ENCODE measurements around the gene RUNX3.

RUNX3 gene

GRCh38 chr1:24870551-24871195, 59.4 kb downstream of the RUNX3 start:
- H3F3A ChIP-seq (ENCODE audit: insufficient read depth, low read length) = no peaks in the 10 kb centered on the region
- no peaks in the 10 kb centered on the region for H3K4me1 ChIP-seq (ENCODE audit: low read length)
- TF ChIP-seq, protein P1, sequence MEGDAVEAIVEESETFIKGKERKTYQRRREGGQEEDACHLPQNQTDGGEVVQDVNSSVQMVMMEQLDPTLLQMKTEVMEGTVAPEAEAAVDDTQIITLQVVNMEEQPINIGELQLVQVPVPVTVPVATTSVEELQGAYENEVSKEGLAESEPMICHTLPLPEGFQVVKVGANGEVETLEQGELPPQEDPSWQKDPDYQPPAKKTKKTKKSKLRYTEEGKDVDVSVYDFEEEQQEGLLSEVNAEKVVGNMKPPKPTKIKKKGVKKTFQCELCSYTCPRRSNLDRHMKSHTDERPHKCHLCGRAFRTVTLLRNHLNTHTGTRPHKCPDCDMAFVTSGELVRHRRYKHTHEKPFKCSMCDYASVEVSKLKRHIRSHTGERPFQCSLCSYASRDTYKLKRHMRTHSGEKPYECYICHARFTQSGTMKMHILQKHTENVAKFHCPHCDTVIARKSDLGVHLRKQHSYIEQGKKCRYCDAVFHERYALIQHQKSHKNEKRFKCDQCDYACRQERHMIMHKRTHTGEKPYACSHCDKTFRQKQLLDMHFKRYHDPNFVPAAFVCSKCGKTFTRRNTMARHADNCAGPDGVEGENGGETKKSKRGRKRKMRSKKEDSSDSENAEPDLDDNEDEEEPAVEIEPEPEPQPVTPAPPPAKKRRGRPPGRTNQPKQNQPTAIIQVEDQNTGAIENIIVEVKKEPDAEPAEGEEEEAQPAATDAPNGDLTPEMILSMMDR (IDR thresholded peaks at IDR 0.05; ENCODE audit: low read length) = no peak
- no peak for TF ChIP-seq EZH2 (optimal IDR thresholded peaks at IDR 0.05; ENCODE audit: low read depth, low read length)
- no peak for TF ChIP-seq EZH2phosphoT487 (IDR thresholded peaks at IDR 0.05; ENCODE audit: low read length)
- H3K36me3 ChIP-seq (replicated peaks; ENCODE audit: insufficient read depth, low read length) = no peaks in the 10 kb centered on the region
- no peaks in the 10 kb centered on the region for H3K9me3 ChIP-seq (replicated peaks; ENCODE audit: insufficient read depth, low read length)
- H3K27ac ChIP-seq (ENCODE audit: low read length) = no peak overlapping the region
- no peaks in the 10 kb centered on the region for H3K9me2 ChIP-seq (replicated peaks; ENCODE audit: insufficient read depth, low read length)
- H3K4me3 ChIP-seq (ENCODE audit: low read length) = no peak overlapping the region
- no peak overlapping the region for H3K4me2 ChIP-seq (ENCODE audit: low read depth, low read length)
- no peaks in the 10 kb centered on the region for H4K20me1 ChIP-seq (ENCODE audit: insufficient read depth, low read length)
- no peaks in the 10 kb centered on the region for H3K27me3 ChIP-seq (replicated peaks; ENCODE audit: insufficient read depth, low read length)
- no peak for DNase-seq
- no peak overlapping the region for H3K9ac ChIP-seq (ENCODE audit: low read length)
- no peaks in the 10 kb centered on the region for H3K79me2 ChIP-seq (ENCODE audit: low read length)
- no peak overlapping the region for H2AFZ ChIP-seq (ENCODE audit: low read length)

- no peak overlapping the region for H3K9ac ChIP-seq (ENCODE audit: low read length)
- H3F3A ChIP-seq (ENCODE audit: insufficient read depth, low read length) = no peaks in the 10 kb centered on the region
- H3K9me3 ChIP-seq (replicated peaks; ENCODE audit: insufficient read depth, low read length) = no peaks in the 10 kb centered on the region
- TF ChIP-seq EZH2 (optimal IDR thresholded peaks at IDR 0.05; ENCODE audit: low read depth, low read length) (no peak), EZH2phosphoT487 (IDR thresholded peaks at IDR 0.05; ENCODE audit: low read length) (no peak)
- TF ChIP-seq, protein P1 (IDR thresholded peaks at IDR 0.05; ENCODE audit: low read length) = no peak
- no peak overlapping the region for H3K4me3 ChIP-seq (ENCODE audit: low read length)
- DNase-seq = no peak
- no peaks in the 10 kb centered on the region for H4K20me1 ChIP-seq (ENCODE audit: insufficient read depth, low read length)
- no peak overlapping the region for H3K27ac ChIP-seq (ENCODE audit: low read length)
- no peak overlapping the region for H2AFZ ChIP-seq (ENCODE audit: low read length)
- H3K9me2 ChIP-seq (replicated peaks; ENCODE audit: insufficient read depth, low read length) = no peaks in the 10 kb centered on the region
- H3K4me2 ChIP-seq (ENCODE audit: low read depth, low read length) = no peak overlapping the region
- H3K36me3 ChIP-seq (replicated peaks; ENCODE audit: insufficient read depth, low read length) = no peaks in the 10 kb centered on the region
- H3K27me3 ChIP-seq (replicated peaks; ENCODE audit: insufficient read depth, low read length) = no peaks in the 10 kb centered on the region
- H3K79me2 ChIP-seq (ENCODE audit: low read length) = no peaks in the 10 kb centered on the region
- no peaks in the 10 kb centered on the region for H3K4me1 ChIP-seq (ENCODE audit: low read length)
Observed at GRCh38 chr1:24868016-24868875, 61.8 kb downstream of the RUNX3 start.

DNA sequence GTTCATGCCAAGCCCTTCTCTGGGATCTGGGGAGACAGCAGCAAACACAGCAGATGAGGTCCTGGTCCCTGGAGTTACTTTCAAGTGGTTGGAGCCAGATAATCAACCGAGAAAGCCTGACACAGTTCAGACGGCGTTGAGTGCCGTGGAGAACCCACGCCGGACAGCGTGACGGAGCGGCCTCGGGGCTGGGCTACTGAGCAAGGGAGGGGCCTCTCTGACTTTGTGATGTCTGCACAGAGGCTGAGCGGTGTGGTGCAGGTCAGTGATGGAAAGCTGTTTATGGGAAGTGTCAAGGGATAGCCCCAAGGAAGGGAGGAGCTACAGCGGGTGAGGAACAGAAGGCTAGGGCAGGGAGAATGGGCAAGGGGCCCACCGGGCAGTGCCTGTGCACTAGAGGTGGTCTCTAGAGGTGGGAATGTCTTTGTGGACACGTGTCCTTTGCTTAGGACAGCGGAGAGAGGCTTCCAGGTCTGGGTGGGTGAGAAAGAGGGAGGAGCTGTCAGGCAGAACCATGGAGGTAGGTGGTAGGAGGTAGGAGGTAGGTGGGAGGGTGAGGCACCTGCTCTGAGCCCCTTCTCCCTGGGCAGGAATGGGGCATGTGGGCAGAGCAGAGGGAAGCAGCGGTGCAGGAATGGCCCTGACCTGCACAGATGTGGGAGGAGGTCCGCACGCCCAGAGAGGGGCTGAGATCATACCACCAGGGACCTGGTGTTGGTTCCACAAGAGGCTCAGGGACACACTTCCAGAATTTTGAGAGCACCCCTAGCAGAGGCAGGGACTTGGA, 62.8 kb downstream of the RUNX3 start:
- TF ChIP-seq EZH2phosphoT487 (IDR thresholded peaks at IDR 0.05; ENCODE audit: low read length) = no peak
- H3K4me2 ChIP-seq (ENCODE audit: low read depth, low read length) = no peak overlapping the region
- H4K20me1 ChIP-seq (ENCODE audit: insufficient read depth, low read length) = no peaks in the 10 kb centered on the region
- H3K9me2 ChIP-seq (replicated peaks; ENCODE audit: insufficient read depth, low read length) = no peaks in the 10 kb centered on the region
- no peaks in the 10 kb centered on the region for H3K4me1 ChIP-seq (ENCODE audit: low read length)
- no peaks in the 10 kb centered on the region for H3K79me2 ChIP-seq (ENCODE audit: low read length)
- H2AFZ ChIP-seq (ENCODE audit: low read length) = no peak overlapping the region
- no peaks in the 10 kb centered on the region for H3K36me3 ChIP-seq (replicated peaks; ENCODE audit: insufficient read depth, low read length)
- no peaks in the 10 kb centered on the region for H3K9me3 ChIP-seq (replicated peaks; ENCODE audit: insufficient read depth, low read length)
- no peaks in the 10 kb centered on the region for H3F3A ChIP-seq (ENCODE audit: insufficient read depth, low read length)
- H3K27me3 ChIP-seq (replicated peaks; ENCODE audit: insufficient read depth, low read length) = no peaks in the 10 kb centered on the region
- no peak overlapping the region for H3K27ac ChIP-seq (ENCODE audit: low read length)
- no peak overlapping the region for H3K4me3 ChIP-seq (ENCODE audit: low read length)
- no peak overlapping the region for H3K9ac ChIP-seq (ENCODE audit: low read length)
- no peak for DNase-seq
